GM18526 (cell line): Measurements from ENCODE around the gene PDSS2.

Experiments
- POLR2A ChIP-seq: IDR thresholded peaks from 3 replicates; pipeline ENCODE4 v1.6.1; 2011; ENCODE audit not compliant: insufficient read length; ENCODE audit errors: extremely low read depth

PDSS2 gene

DNA sequence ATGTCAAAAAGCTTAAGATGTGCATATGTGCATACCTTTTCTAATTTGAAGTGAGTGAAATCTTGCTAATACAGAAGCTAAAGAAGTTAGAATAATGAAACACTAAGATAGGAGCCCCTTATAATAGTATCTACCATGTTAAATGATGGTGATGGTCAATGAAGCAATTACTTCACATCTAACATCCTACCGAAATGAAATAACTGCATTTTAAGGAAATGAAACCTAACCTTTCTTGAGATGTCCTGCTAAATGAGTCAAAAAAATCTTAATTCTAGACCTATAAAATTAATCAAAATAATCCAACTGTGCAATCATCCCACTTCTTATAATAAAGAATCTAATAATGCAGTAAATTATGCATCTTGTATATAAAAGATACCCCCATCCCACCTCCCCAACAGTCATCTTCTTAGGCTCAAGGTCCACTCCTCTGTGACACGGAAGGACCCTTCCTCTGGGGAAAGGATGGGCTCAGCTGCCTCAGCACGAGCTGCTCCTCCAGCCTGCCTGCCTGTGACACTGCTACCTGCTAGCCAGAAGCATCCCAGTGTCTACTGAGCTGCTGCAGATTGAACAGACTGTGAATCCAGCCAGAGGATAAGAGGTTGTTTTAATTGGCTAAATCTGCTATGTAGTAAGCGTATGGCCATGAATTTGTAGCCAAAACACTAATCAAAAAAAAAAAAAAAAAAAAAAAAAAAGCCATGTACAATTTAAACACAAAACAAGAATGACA lies 214.5 kb downstream of the PDSS2 start:
- no peak for TF ChIP-seq POLR2A

DNA sequence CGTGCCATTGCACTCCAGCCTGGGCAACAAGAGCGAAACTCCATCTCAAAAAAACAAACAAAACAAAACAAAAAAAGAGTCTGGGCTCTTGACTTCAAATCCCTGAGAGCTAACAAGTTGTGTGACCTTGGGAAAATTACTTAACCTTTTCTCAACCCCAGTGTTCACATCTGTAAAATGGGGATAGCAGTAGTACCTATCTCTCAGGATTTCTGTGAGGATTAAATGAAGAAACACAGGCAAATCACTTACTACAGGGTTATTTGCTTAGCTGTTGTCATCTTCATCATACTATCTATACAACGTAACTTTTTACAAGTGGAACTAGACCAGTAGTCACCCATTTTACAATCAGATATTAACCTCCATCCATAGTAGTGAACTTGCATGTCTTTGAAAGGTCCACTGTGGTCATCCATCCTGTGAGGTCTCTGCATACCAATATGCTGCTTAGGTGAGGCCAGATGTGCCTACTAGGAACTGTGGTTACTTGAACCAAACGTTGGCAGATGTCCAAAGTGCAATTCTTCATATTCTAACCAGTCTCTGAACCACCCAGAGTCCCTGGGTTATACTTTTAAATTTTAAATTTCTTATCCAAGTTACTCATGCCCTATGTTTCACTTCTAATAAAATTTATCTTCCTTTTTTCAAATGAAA lies 215.2 kb downstream of the PDSS2 start:
- TF ChIP-seq POLR2A = no peak

DNA sequence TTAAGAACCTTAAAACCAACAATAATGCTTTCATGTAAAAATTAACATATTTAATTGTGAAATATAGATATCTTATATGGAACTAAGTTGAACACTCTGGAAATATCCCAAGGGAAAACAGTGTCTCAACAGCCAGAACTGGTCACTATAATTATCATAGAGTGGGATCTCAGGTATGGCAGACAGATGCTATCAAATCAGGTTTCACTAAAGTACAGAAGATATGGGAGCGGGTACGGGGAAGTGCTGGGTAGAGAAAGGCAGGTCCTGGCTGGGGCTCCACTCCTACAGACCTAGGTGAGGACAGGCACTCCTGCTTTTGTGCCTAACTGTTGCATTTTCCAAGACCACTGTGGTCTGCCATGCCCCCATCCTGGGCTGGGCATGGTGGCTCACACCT lies 215.9 kb downstream of the PDSS2 start:
- no peak for TF ChIP-seq POLR2A

DNA sequence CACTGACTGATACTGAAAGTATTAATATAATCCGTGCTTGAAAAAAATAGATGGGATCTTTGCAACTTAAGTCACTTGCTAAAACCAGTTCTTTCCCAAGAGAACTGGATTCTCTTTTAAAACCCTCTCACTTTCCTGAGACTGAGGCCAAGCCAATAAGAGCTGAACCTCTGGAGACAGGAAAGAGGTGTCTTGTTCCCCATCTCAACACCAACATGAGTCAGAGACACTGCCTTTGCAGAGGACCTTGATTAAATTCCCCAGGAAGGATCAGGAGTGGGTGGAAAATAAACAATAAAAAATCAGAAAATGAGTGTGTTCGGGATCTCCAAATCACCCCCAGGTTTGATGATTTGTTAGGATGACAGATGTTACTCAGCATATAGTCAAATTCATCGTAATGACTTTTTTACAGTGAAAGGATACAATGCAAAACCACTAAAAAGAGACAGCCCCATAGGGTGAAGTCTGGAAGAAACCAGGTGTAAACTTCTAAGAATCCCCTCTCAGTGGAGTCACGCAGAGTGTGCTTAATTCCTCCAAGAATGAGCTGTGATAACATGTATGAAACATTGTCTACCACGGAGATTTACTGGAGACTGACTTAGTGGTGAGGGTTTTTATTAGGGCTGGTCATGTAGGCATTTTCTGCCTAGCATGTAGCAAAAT lies 221.2 kb downstream of the PDSS2 start:
- no peak for TF ChIP-seq POLR2A

DNA sequence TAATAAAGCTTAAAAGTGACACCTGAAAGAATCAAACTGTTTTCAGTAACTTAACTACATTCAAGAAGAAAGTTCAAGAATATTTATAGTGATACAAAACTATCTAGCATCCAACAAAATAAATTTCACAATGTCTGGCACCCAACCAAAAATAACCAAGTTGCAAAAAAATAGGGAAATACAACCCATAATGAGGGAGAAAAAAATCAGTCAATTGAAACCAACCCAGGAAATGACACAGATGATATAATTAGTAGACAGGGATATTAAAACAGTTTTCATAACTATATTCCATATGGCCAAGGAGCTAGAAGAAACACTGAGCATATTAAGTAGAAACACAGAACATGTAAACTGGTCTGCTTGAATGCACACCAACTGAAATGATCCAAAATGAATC lies 223.9 kb downstream of the PDSS2 start:
- TF ChIP-seq POLR2A = no peak

DNA sequence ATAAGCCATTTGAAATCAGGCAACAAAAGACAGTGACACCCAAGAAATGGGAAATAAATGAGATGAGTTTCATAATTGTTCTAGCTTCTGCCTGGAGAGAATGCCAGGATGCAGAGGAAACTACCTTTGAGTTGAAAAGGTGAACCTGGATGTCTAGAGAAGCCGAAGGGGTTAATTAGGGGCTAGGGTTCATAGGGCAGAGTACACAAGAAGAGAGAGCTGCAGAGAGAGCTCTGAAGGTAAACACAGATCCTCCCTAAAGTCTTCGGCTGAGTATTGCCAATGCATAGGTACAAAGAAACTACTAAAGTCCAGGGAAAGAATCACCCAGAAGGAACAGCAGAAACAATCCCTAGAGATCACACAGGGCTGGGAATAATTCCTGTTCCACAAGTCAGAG lies 224.4 kb downstream of the PDSS2 start:
- TF ChIP-seq POLR2A = no peak

DNA sequence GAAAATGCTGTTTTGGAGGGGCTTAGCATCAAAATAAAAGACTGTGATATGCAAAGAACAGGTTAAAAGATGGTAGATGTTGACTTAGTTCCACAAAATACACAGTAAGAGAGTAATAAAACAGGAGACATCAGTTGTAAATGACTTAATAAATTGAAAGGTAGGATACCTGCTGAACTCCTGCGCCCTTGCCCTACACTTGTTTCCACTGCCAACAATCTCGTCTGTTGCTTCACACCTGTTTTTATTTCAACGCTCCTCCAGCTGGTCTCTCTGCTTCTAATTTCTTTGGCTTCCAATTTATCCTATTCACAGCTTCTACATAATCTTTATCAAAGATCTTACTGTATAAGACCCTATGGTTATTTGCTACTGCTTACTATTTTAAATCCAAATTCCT lies 228.1 kb downstream of the PDSS2 start:
- TF ChIP-seq POLR2A = no peak

DNA sequence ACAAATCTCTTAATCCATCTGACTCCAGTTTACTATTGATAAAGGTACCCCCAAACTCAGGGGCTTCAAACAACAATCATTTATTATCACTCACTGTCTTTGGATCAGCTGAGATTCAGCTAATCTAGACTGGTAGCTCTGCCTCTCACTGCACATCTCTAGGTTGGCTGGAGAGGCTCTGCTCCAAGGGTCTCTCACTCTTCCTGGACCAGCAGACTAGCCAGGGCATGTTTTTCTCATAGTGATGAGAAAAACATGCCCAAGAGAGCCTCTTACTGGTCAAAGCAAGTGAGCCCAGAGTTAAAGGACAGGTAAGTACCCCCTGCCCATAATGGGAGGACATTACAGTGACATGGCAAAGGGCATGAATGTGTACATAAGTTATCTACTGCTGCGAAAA lies 228.9 kb downstream of the PDSS2 start:
- TF ChIP-seq POLR2A = no peak

DNA sequence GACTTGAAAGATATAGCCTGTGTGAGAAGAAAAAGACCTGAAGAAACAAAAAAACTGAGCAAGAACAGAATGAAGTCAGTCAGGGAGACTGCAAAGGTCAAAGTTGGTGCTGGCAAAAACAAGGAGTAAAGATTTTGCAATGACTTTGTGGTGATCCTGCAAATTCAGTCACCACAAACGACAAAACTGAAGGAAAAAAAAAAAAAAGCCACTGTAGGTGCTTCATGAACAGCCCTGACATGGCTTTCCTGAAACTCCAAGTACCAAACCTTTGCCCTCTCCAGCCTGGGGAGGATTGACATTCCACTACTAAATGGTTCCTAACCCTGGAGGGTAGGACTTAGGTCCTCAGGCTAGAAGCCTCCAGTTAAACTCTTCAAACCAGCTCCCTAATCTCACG lies 229.3 kb downstream of the PDSS2 start:
- no peak for TF ChIP-seq POLR2A

DNA sequence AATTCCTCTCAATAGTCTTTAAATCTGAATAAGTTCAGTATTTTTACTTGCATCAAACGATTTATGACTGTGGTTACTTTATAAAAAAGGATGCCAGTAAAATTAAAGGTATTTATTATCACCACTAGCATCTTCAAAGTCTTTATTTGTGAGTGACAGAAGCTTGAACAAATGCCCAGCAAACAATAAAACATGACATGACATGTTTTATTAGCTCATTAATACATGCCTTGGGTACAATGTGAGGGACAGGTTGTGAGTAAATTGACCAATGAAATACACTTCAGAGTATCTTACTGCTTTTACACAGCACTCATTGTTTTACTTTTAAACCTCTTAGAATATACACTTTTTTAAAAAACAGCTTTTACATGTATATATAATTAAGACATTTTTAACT lies 230.6 kb downstream of the PDSS2 start:
- TF ChIP-seq POLR2A = no peak

DNA sequence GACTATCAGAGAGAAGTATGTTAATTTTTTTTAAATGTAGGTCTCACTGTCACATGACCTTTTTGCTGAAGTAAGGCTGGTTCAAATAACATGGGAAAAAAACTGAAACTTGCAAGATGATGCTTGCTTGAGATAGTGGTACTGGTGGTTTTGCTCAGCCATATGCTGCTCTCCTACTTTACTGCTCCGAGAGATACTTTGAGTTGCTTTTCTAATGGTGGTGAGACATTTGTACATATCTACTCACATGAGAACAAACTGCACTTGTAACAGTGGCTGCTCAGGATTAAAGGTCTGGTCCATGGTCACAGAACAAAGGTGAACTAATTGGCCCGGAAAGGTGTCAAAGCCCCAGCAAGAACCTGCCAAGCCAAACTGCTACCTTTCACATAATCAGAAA lies 237.8 kb downstream of the PDSS2 start:
- no peak for TF ChIP-seq POLR2A

DNA sequence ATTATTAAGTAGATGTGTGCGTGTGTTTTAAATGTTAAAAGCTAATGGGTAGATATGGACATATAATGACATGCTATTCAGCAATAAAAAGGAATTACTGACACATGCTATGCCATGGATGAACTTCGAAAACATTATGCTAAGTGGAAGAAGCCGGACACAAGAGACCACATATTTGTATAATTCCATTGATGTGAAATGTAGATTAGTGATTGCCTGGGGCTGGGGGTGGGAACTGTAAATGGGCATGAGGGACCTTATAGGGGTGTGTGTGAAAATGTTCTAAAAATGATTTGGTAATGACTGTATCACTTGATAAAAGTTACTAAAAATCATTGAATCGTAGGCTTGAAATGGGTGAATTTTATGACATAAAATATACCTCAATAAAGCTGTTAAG lies 239.5 kb downstream of the PDSS2 start:
- no peak for TF ChIP-seq POLR2A

DNA sequence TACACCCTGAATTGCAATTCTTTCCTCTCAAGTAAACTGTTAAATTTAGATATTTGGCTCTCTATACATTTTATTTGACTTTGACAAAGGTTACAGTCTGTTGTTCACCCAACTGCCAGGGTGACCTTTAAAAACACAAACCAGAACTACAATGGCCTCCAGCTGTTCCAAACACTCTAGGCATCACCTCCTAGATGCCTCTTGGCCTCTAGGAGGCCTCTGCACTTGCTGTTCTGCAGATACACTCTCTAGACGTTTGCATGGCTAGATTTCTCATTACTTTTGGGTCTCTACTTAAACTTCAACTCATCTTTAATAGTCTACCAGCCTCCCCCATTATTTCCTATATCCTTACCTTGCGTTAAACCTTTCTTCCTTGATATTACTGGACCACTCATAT lies 241.2 kb downstream of the PDSS2 start:
- TF ChIP-seq POLR2A = no peak

DNA sequence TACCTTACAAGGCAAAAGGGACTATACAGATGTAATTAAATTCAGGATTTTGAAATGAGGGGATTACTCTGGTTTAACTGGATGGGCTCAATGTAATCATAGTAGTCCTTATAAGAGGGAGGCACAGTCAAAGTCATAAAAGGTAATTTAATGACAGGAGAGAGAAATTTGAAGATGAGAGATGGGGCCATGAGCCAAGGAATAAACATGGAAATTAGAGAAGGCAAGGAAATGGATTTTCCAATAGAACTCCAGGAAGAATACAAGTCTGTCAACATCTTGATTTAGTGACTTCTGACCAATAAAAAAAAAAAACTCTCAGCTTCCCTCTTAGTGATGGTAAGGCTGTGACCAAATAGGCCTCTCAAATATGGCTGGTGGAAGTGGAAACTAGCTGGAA lies 242.1 kb downstream of the PDSS2 start:
- no peak for TF ChIP-seq POLR2A

DNA sequence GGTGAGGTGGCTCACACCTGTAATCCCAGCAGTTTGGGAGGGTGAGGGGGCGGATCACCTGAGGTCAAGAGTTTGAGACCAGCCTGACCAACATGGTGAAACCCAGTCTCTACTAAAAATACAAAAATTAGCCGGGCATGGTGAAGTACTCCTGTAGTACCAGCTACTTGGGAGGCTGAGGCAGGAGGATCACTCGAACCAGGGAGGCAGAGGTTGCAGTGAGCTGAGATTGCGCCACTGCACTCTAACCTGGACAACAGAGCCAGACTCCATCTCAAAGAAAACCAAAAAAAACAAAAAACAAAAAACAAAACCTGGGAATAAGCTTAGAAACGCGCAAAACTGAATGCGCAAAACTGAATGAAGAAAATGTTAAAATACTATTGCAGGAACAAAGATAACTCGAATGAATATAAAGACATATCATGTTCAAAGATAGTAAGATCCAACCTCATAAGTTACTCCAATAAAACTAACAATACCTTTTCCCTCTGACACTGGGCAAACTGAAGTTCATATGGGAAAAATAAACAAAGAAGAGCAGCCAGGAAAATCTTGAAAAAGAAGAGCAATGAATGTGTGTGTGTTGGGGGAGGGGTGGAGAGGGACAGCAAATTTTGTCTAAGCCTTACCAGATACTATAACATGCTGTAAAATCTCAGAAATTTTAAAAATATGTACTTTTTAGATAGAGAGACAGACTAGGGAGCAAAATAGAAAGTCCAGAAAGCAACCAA lies 243.0 kb downstream of the PDSS2 start:
- TF ChIP-seq POLR2A = no peak

DNA sequence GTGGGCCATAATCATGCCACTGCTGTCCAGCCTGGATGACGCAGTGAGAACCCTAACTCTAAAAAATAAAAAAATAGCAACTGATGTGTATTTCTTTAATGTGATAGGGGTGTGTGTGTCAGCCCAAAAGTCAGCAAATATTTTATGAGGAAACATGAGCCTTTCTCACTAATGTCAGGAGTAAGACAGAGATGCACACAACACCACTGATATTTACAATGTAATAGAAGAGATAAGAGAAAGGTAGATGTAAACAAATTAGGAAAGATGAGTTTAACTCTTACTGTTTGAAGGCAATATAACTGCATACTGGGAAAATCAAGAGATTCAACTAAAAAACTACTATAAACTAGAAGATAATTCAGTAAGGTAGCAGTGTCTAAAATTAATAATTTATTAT lies 244.0 kb downstream of the PDSS2 start:
- TF ChIP-seq POLR2A = no peak

DNA sequence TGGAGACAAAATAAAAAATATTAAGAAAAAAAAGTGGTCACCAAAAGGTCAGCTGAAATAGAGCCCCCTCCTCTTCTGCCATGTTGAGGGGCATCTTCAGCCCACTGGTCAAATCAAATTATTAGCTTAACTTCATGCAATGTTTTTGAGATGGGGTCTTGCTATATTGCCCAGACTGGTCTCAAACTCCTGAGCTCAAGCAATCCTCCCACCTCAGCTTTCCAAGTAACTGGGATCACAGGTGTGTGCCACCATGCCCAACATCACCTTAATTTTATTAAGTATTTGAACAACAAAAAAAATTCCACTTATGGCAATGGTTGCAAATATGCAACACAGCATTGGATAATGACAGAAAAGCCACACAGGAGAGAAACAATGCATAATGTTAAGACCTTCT lies 244.7 kb downstream of the PDSS2 start:
- TF ChIP-seq POLR2A = no peak
